SIG-M5 treated with dmso at 0.1 percent for 504 hours (cell line): Measurements from ENCODE around the gene MTURN.

ENCODE experiments used
- DNase-seq: peaks from one replicate; lab custom pipeline; 2025; ENCODE audit not compliant: unreplicated experiment; lab: John Stamatoyannopoulos, UW

Gene MTURN

GRCh38 chr7:30135301-30136116 lies 723 bp downstream of the MTURN start:
- peak; percentile 38 for DNase-seq

DNA sequence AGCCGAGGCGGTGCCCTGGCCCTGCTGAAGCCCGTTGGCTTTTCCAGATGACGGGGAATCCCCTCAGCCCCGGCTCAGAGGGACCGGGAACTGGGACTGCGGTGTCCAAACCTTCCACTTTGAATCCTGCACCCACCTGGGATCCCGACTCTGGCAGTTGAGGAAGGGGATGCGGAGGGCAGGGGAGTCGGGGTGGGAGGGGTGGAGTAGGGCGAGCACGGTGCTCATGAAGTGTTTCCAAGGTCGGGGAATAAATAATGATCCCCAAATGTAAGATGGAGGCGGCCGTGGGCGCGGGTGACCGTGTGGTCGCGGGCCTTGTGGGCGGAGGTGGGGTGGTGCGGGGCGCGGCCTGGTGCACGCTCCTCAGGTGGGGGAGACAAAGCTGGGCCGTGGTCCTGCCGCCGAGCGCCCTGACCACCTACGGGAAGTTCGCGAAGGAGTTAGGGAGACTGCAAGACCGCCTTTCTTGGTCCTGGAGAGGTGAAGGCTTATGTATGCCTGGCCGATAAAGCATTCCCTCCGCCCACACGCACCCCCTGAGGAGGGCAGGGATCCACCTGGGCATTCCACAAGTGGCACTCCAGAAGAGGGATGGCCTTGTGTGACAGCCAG lies 1.4 kb downstream of the MTURN start:
- DNase-seq: no peak

DNA sequence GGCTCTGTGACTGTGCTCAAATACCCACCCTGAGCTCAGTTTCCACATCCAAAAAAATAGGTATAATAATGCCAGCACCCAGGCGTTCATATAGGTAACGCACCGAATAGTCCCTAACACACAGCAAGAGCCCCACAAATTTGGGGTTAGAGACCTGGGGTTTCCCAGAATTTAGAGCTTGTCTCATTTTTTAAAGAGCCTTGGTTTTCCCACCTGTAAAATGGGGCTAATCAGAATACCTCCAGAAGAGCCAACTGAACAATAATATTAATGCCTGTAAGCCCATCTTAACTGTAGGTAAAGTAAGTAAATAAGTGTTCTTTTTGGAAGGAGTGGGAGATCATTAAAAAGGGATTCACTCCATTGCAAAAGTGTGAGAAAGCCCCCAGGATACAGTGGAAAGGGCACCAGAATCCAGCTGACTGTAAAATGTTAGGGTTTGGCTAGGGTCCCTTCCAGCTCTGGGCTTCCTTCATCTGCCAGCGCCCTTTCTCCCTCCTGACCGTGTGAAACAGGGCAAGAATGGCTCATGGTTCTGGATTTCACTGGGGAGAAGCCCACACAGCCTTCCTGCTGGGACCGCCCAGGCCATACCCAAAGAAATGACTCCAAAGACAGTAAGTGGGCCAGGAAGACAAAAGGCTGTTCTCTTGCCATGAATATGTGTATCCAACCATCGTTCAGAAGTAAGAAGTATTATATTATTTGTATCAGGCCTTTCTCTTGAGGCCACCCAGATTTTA lies 2.1 kb downstream of the MTURN start:
- DNase-seq: no peak

DNA sequence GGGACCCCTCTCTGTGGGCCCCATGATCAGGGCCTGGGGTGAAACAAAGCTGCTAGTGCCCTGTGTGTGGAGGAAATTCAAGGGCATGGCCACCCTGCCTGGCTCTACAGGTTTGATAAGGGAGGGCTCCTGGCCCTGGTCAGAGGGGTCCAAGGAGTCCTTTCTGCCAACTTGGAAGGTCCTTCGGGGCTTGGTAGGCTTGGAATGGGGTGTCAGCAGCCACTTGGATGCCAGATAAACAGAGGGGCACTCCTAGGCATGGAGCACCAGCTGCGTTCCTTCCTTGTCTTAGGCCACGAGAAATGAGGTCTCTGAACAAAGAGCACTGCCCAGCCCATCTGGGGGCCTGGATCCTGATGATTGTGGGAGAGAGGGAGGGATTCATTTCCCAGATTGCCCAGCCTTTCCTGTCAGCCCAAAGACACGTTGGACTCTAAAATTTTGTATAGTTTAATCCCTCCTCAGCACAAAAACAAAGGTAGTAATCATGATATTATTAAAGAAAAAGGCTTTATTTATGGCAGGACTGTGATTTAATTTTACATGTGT lies 5.1 kb downstream of the MTURN start:
- no peak for DNase-seq

- no peak for DNase-seq
Measured at GRCh38 chr7:30140456-30140855, 5.7 kb downstream of the MTURN start.

DNA sequence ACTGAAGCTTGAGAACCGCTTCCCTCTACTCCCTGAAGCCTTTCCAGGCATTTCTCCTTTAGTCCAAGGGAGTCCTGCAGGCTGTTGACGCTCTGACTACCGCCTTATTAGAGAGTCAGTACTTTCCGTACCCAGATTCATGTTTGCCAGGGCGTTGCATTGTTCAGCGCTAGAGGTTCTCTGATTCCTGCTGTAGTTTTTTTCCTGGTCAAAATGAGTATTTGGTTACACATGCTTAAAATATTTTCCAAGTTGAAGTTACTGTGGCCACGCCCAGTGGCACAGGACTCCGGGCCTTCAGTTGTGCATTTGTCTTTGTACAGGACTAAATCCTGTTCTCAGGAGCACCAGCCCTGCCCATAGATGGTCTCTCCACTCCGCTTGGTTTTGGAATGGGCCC lies 7.9 kb downstream of the MTURN start:
- DNase-seq: peak; percentile 19

DNA sequence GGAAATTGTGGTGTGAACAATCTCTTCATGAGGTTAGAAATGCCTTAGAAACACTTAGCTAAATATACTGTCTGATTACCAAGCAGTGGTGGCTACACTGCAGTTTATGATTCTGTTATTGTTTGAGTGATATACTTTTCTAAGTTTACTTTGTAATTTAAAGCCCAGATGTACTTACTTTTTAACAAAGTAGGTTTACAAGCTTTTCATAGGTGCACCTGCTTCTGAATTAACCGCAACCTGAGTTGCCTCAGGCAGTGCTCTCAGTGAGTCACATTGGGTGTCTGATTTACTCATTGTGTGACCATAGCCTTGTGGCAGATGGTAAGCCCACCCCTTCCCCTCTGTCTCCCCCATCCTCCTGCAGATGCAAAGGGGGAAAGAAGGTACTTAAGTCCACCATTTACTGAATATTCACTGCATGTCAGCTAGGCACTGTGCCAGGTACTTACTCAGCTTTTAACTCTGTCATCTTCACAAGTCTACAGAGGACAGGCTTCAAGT lies 9.0 kb downstream of the MTURN start:
- peak; percentile 24 for DNase-seq

- no peak for DNase-seq
Measured at GRCh38 chr7:30144657-30145306, 10.0 kb downstream of the MTURN start.

- DNase-seq: no peak
Measured at GRCh38 chr7:30145426-30145970, 10.7 kb downstream of the MTURN start.

DNA sequence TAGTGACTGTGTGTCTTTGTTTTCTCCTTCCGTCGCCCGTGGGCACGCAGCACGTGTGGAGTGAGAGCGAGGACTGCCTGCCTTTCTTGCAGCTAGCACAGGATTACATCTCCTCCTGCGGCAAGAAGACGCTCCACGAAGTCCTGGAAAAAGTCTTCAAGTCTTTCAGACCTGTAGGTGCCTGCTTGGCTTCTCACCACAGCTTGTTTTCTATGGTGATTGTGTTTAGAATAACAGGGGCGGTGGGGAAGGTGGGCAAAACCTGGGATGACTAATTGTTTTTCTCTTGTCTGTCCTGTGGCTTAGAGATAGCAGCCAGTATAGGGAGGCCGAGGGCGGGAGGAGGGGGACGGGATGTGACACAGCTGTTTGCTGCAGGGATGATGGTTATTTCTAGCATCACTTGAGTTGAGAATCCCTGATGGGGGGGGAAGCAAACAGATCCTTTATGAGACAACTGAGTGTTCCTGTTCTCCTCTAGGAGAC lies 11.4 kb downstream of the MTURN start:
- no peak for DNase-seq

GRCh38 chr7:30147223-30147622 lies 12.4 kb downstream of the MTURN start:
- DNase-seq: no peak

- no peak for DNase-seq
Measured at GRCh38 chr7:30147785-30148184, 13.0 kb downstream of the MTURN start.

- DNase-seq: no peak
Measured at GRCh38 chr7:30148426-30148825, 13.6 kb downstream of the MTURN start.

DNA sequence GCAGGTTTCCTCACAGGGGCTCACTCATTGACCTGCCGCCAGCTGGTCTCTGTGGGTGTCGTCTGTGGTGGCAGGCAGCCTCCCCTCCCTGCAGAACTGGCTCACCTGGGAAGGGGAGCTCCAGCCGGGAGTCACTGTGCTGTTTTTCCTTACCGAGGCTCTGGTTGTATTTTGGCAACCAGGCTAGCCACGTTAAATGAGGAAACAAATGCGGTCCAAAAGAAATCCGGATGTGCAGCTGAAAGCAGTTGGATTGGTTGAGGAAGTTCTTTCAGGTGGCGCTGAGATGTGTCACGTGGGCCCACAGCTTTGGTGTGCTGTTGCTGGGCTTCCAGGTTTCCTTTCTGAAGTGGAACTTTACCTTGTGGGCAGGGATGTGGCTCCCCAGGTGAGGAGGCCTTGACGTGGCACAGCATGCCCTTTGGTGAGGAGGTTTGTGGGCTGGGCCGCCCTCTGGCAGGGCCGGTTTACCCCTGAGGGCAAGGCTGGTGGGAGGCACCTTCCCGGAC lies 14.2 kb downstream of the MTURN start:
- peak; percentile 36 for DNase-seq

- no peak for DNase-seq
Measured at GRCh38 chr7:30149640-30150272, 15.0 kb downstream of the MTURN start.

DNA sequence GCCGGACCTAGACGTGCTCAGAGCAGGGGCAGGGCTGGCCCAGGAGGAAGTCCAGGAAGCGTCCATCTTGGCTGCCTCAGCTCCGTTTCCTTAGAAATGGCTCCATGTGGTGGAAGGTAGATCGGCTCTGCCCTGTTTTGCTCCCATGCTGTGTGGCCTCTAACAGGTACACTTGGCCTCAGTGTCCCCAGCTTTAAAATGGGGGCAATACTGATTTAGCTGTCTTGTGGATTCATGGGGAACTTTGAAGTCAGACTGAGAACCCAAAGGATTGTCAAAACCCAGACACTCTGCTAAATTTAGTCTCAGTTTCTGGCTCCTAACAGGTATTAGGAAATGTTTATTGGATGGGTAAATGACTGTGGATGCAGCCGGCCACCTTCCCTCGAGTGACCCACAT lies 15.9 kb downstream of the MTURN start:
- DNase-seq: no peak

GRCh38 chr7:30154111-30154587 lies 19.4 kb downstream of the MTURN start:
- no peak for DNase-seq

- DNase-seq: no peak
Measured at GRCh38 chr7:30155481-30155880, 20.7 kb downstream of the MTURN start.

- no peak for DNase-seq
Measured at GRCh38 chr7:30157204-30157603, 22.4 kb downstream of the MTURN start.

GRCh38 chr7:30159163-30159562 lies 24.4 kb downstream of the MTURN start:
- peak; percentile 56 for DNase-seq
